OCI-LY1 (cell line): Measurements from ENCODE around the gene CCND1.

Experiments used
- H2AFZ ChIP-seq: fragments of 200-600 bp; sonication (generic), shearing (Covaris generic); 2 replicates; pipeline ENCODE4 v1.6.0; 2014; ENCODE audit warnings: antibody characterized with exemption, mild to moderate bottlenecking, low read length
- H3F3A ChIP-seq: fragments of 200-600 bp; sonication (generic), shearing (Covaris generic); 2 replicates; pipeline ENCODE4 v1.6.0; 2014; ENCODE audit warnings: mild to moderate bottlenecking, antibody characterized with exemption, low read length, moderate library complexity; ENCODE audit not compliant: insufficient read depth
- H3K27ac ChIP-seq: fragments of 200-600 bp; sonication (generic); 2 replicates; pipeline ENCODE4 v1.5.1; 2014; ENCODE audit warnings: low read length, mixed run types, mild to moderate bottlenecking, low read depth; ENCODE audit not compliant: poor library complexity, severe bottlenecking
- H3K27me3 ChIP-seq: fragments of 200-600 bp; sonication (generic); 2 replicates; pipeline ENCODE4 v1.6.0; 2014; ENCODE audit warnings: antibody characterized with exemption, mild to moderate bottlenecking, low read length, moderate library complexity; ENCODE audit not compliant: insufficient read depth
- H3K36me3 ChIP-seq: fragments of 200-600 bp; sonication (generic); 2 replicates; pipeline ENCODE4 v1.6.1; 2014; ENCODE audit warnings: mild to moderate bottlenecking, antibody characterized with exemption, low read length, moderate library complexity, mixed read lengths; ENCODE audit not compliant: insufficient read depth
- H3K4me1 ChIP-seq: fragments of 200-600 bp; sonication (generic); 2 replicates; pipeline ENCODE4 v1.5.1; 2014; ENCODE audit warnings: mild to moderate bottlenecking, low read length, moderate library complexity; ENCODE audit not compliant: insufficient read depth, severe bottlenecking
- H3K4me2 ChIP-seq: fragments of 200-600 bp; sonication (generic), shearing (Covaris generic); 2 replicates; pipeline ENCODE4 v1.6.1; 2014; ENCODE audit warnings: low read length
- H3K4me3 ChIP-seq: fragments of 200-600 bp; sonication (generic); 2 replicates; pipeline ENCODE4 v1.5.1; 2014; ENCODE audit warnings: low read length, low read depth, mild to moderate bottlenecking, mixed read lengths; ENCODE audit not compliant: poor library complexity, severe bottlenecking
- H3K79me2 ChIP-seq: fragments of 200-600 bp; shearing (Covaris generic); 2 replicates; pipeline ENCODE4 v1.6.1; 2016; ENCODE audit warnings: mixed run types, low read length, mixed read lengths; ENCODE audit not compliant: insufficient read depth
- H3K9ac ChIP-seq: fragments of 200-600 bp; sonication (generic), shearing (Covaris generic); 2 replicates; pipeline ENCODE4 v1.6.1; 2014; ENCODE audit warnings: mild to moderate bottlenecking, low read length, mixed read lengths
- H3K9me2 ChIP-seq: fragments of 200-600 bp; sonication (generic), shearing (Covaris generic); 2 replicates; pipeline ENCODE4 v1.6.1; 2014; ENCODE audit warnings: low read depth, mild to moderate bottlenecking, low read length, mixed read lengths
- H3K9me3 ChIP-seq: fragments of 200-600 bp; shearing (Covaris generic); 2 replicates; pipeline ENCODE4 v1.6.1; 2014; ENCODE audit warnings: low read length, mixed read lengths
- H4K20me1 ChIP-seq: fragments of 200-600 bp; sonication (generic), shearing (Covaris generic); 2 replicates; pipeline ENCODE4 v1.6.0; 2016; ENCODE audit warnings: mild to moderate bottlenecking, low read length; ENCODE audit not compliant: insufficient read depth
- EZH2 ChIP-seq: fragments of 200-600 bp; sonication (generic), shearing (Covaris generic); IDR thresholded peaks from 2 replicates; pipeline ENCODE4 v1.8.0; 2017; ENCODE audit warnings: borderline replicate concordance, mixed run types, mild to moderate bottlenecking, antibody characterized with exemption, low read length, moderate library complexity, mixed read lengths
- TF ChIP-seq, protein P1 (sequence below): fragments of 200-600 bp; sonication (generic), shearing (Covaris generic); IDR thresholded peaks from 2 replicates; pipeline ENCODE4 v1.5.1; 2017; ENCODE audit warnings: mild to moderate bottlenecking, antibody characterized with exemption, low read length, moderate library complexity, mixed read lengths

CCND1 gene

DNA sequence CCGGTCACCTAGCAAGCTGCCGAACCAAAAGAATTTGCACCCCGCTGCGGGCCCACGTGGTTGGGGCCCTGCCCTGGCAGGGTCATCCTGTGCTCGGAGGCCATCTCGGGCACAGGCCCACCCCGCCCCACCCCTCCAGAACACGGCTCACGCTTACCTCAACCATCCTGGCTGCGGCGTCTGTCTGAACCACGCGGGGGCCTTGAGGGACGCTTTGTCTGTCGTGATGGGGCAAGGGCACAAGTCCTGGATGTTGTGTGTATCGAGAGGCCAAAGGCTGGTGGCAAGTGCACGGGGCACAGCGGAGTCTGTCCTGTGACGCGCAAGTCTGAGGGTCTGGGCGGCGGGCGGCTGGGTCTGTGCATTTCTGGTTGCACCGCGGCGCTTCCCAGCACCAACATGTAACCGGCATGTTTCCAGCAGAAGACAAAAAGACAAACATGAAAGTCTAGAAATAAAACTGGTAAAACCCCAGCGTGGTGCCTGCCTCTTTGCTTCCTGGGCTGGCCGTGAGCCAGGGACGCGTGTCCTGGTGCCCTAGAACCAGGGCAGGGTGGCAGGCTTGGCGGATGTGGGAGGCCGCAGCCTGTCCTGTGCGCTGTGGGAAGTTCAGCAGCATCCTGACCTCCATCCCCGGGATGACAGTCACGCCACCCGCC, 13.2 kb downstream of the CCND1 start:
- Histone ChIP-seq H3K27me3 (no peaks in the 10 kb centered on the region), H4K20me1 (no peaks in the 10 kb centered on the region), H3K9me2 (no peaks in the 10 kb centered on the region), H3F3A (no peaks in the 10 kb centered on the region), H3K27ac (no peak overlapping the region), H2AFZ (no peak overlapping the region), H3K4me2 (no peak overlapping the region), H3K9me3 (no peaks in the 10 kb centered on the region), H3K4me1 (no peaks in the 10 kb centered on the region), H3K36me3 (no peaks in the 10 kb centered on the region), H3K79me2 (no peaks in the 10 kb centered on the region), H3K9ac (no peak overlapping the region), H3K4me3 (no peak overlapping the region)
- TF ChIP-seq EZH2, result no peak
- TF ChIP-seq, protein P1, sequence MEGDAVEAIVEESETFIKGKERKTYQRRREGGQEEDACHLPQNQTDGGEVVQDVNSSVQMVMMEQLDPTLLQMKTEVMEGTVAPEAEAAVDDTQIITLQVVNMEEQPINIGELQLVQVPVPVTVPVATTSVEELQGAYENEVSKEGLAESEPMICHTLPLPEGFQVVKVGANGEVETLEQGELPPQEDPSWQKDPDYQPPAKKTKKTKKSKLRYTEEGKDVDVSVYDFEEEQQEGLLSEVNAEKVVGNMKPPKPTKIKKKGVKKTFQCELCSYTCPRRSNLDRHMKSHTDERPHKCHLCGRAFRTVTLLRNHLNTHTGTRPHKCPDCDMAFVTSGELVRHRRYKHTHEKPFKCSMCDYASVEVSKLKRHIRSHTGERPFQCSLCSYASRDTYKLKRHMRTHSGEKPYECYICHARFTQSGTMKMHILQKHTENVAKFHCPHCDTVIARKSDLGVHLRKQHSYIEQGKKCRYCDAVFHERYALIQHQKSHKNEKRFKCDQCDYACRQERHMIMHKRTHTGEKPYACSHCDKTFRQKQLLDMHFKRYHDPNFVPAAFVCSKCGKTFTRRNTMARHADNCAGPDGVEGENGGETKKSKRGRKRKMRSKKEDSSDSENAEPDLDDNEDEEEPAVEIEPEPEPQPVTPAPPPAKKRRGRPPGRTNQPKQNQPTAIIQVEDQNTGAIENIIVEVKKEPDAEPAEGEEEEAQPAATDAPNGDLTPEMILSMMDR, result no peak

DNA sequence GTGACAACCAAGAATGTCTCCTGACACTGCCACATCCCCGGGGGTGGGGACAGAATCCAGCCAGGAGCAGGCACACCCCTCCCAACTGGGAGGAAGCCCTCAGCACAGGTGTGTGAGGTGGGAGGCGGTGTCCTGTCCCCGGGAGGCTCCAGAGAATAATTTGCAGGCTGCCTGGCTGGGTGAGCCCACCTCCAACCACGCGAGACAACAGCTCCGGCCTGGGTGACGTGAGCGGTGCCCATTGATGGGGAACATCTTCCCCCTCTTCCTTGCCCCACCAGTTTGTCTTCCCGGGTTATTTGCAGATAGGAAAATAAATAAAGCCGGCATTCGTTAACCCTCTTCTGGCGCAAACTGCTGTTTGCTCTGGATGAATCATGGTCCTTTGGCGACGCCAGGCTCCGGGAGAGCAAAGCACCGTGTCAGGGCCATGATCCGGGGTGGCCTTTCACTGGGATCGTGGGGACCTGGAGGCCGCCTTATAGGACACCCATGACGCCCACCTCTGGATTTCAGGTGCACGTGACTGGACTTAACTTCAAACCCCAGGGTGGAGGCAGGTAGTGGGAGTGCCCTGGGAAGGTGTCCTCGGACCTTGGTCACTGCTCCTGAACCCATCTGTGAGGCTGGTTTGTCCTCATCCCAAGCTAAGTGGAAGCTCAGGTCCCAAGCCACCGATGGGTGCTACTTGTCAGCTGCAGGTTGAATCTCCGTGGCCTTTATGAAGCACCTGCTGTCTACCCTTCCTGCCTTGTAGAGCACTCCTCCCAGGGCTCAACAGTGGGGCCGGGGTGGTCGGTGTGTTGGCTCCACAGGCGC, 13.9 kb downstream of the CCND1 start:
- H3K9ac ChIP-seq, result no peak overlapping the region
- no peaks in the 10 kb centered on the region for H3K9me2 ChIP-seq
- H3K4me2 ChIP-seq, result no peak overlapping the region
- no peak overlapping the region for H3K4me3 ChIP-seq
- H2AFZ ChIP-seq, result no peak overlapping the region
- H3K27ac ChIP-seq, result no peak overlapping the region
- H3F3A ChIP-seq, result no peaks in the 10 kb centered on the region
- no peaks in the 10 kb centered on the region for H3K27me3 ChIP-seq
- H4K20me1 ChIP-seq, result no peaks in the 10 kb centered on the region
- H3K9me3 ChIP-seq, result no peaks in the 10 kb centered on the region
- H3K36me3 ChIP-seq, result no peaks in the 10 kb centered on the region
- TF ChIP-seq, protein P1, result no peak
- TF ChIP-seq EZH2, result no peak
- no peaks in the 10 kb centered on the region for H3K79me2 ChIP-seq
- no peaks in the 10 kb centered on the region for H3K4me1 ChIP-seq

DNA sequence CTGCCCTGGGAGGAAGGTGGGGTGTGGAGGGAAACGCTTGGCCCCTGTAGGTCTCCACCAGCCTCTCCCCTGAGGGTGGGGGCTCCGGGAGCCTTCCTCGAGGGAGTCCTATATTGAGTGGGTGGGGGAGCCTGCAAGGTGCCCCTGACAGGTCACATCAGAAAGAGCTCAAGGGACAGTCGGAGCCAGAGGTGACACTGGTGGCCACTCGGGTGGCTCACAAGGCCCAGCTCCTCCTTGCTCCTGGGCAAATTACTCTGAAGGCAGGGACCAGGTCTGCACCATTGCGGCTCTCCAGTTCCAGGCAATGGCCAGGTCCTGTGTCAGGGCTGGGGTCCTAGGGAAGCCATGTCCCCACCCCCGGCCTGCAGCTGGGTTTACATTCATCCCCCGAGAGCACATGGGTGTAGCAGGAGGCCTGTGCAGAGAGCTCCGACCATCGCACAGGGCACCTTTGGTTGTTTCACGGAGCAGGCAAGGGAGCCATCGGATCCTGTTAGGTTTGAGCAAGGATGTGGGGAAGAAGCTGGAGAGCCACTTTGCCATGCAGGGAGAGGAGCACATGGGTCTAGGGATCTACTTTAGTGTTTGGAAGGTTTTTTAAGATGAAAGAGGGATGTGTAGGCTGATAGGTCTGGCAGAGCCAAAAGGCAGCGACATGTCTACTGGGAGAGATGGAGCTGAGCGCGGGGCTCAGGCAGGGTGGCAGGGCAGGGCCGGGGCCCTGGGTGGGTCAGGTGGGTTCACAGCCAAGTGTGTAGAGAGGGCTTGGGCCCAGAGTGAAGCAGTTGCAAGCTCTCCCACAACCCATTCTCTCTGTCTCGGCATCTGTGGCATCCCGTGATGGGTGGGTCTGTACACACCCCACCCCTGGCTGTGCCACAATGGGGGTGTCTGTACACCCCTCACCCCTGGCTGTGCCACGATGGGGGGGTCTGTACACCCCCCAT, 14.8 kb downstream of the CCND1 start:
- H4K20me1 ChIP-seq, result no peaks in the 10 kb centered on the region
- H3F3A ChIP-seq, result no peaks in the 10 kb centered on the region
- no peak overlapping the region for H3K4me3 ChIP-seq
- no peak overlapping the region for H3K27ac ChIP-seq
- no peaks in the 10 kb centered on the region for H3K4me1 ChIP-seq
- no peaks in the 10 kb centered on the region for H3K36me3 ChIP-seq
- H3K4me2 ChIP-seq, result no peak overlapping the region
- H3K9ac ChIP-seq, result no peak overlapping the region
- H2AFZ ChIP-seq, result no peak overlapping the region
- H3K27me3 ChIP-seq, result no peaks in the 10 kb centered on the region
- no peaks in the 10 kb centered on the region for H3K79me2 ChIP-seq
- no peak for TF ChIP-seq EZH2
- TF ChIP-seq, protein P1, result no peak
- no peaks in the 10 kb centered on the region for H3K9me2 ChIP-seq
- no peaks in the 10 kb centered on the region for H3K9me3 ChIP-seq
